GM19099 (cell line): ENCODE data around the gene GOLPH3L.
A peak's percentile ranks its signal among the peaks of the same experiment; 100 is the strongest.

ENCODE experiments used
- POLR2A ChIP-seq: IDR thresholded peaks from 3 replicates; pipeline ENCODE4 v1.6.1; 2011; ENCODE audit warnings: low read depth; ENCODE audit not compliant: insufficient read length; ENCODE audit errors: extremely low read depth

GOLPH3L gene

DNA sequence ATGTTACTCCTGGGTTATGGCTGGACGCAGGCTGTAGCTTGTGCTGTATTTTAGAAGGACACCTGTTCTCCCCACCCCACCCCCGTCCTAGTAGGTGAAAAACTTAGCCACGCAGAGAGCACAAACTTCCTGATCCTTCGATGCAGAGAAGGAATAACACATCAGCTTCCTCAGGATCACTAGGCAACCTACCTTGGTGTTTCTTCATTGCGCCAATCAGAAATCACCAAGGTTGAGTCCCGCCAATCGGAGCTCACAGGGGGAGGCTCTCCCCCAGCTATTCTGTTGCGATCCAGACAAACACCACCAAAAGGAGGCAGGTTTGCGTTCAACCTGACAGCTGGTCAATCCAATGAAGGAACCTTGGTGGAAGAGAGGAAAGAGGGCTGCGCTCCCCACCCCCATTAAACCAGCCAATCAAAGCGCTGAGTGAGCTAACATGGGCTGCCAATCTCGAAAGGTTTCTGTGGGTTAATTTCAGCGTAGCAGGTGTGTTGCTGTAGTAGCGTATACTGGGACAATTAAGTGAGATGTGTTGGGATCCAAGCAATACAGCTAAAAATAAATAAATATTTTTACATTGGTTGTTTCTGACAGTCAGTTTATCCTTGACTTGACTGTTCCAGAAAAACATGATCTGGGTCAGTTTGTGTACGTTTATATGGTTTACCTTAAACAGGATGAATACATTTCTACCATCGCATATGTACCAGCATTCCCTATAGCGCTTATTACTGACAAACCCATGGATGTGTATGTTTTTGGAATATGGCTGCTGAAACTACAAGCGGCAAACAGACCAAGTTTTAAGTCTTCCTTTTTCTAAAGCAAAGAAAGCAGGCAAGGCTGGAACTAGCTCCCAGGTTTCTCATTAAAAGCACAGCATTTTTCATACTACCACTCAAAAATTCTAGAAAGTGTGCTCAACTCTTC lies at the start of gene GOLPH3L:
Gene GOLPH3L (minus strand): TSS at position 160 of the 933 bp plus-strand sequence. CDS start 2,316 bp downstream, outside the sequence.
- TF ChIP-seq POLR2A, result peak; percentile 49

- TF ChIP-seq POLR2A, result no peak
Measured at GRCh38 chr1:150730130-150730721, 33.3 kb upstream of the GOLPH3L start.

GRCh38 chr1:150724336-150724735 lies 27.4 kb upstream of the GOLPH3L start:
- TF ChIP-seq POLR2A, result no peak

DNA sequence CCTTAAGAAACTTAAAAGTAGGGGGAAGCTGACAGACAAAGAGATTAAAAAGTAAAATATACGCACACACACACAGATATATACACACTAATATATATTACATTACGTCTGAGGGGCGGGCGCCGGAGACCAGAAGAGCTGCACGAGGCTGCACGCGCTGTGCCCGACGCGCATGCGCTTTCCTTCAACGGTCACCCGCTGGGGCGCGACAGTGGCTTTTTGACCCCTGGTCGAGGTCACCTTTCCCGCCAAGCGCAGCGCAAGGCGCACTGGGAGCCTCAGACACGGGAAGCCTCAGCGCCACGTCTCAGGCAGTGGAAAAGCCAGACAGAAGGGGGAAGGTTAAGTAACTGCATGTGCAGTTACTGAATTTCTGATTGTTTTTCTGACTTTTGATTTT lies 23.7 kb upstream of the GOLPH3L start, which contains the start of gene HORMAD1:
Gene HORMAD1 (minus strand): TSS at position 193 of the 400 bp plus-strand sequence. CDS start 1,390 bp downstream, outside the sequence.
- TF ChIP-seq POLR2A, result no peak

- no peak for TF ChIP-seq POLR2A
Measured at GRCh38 chr1:150720098-150720497, 23.1 kb upstream of the GOLPH3L start.

DNA sequence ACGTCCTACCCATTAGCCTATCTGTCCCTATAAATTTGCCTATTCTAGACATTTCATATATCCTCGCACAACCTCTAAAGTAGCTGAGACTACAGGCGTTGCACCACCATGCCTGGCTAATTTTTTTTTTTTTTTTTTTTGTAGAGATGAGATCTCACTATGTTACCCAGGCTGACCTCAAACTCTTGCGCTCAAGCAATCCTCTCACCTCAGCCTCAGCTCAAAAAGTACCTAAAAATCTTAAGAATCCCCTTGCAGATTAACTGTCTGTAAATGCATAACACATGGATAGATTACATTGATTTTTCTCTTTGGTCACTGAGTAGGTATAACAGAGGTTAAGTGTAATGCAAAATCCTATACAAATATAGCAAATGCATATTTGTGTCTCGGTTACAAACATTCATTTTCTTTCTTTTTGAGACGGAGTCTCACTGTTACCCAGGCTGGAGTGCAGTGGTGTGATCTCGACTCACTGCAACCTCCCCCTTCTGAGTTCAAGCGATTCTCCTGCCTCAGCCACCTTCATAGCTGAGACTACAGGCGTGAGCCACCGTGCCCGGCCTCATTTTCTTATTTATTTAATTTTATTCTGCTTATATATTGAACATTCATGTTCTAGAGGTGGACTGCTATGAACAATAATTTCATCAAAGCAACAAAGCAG lies 21.4 kb upstream of the GOLPH3L start:
- no peak for TF ChIP-seq POLR2A

DNA sequence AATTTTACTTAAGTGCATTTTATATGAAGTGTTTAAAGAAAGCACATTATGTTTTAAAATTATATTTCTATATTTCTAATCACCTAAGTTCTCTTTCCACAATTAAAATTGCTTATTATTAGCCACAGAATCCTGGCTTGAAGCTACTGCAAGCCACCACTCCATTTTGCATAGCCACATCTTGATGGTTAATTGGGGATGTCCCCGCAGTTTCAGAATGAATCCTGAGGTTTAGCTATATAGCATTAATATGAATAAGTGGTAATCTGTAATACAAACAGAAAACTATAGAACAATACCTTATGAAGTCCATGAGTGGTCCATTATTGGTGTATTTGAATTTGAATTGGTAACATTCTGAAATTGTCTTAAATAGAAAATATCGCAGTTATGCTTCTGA lies 11.6 kb upstream of the GOLPH3L start:
- TF ChIP-seq POLR2A, result no peak

DNA sequence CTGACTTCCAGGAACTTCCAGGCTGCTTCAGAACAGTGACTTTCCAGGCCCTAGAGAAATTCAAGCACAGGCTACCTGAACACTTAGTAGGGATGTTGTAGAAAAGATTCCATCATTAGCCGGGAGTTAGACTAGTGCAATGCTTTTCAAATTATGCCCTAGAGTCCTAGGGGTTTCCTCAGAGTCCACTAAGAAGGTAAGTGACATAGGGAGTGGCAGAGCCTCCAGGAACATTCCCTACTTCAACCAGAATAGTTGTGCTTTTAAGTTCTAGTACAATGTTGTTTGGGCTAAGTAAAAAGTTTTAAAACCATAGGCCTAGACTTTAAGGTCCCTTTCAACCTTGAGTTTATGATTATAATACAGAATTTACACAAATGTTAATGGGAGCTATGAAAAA lies 9.1 kb upstream of the GOLPH3L start:
- TF ChIP-seq POLR2A, result no peak

DNA sequence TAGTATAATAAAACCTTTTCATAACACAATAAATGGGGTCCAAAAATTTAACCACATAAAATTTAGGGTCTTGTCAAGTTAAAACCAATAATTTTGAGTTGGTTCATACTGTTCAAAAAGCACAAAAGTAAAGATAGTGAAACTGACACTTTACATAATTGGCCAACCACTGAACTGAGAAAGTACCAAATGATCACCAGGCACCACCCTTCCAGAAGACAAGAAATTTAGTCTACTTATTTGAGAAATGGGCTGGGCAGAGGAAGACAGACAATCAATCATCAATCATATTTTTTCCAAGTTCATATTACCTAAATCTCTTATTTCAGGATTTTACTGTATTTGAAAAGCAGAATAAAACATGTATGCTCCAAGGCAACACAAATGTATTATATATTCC lies 6.5 kb upstream of the GOLPH3L start:
- TF ChIP-seq POLR2A, result no peak

DNA sequence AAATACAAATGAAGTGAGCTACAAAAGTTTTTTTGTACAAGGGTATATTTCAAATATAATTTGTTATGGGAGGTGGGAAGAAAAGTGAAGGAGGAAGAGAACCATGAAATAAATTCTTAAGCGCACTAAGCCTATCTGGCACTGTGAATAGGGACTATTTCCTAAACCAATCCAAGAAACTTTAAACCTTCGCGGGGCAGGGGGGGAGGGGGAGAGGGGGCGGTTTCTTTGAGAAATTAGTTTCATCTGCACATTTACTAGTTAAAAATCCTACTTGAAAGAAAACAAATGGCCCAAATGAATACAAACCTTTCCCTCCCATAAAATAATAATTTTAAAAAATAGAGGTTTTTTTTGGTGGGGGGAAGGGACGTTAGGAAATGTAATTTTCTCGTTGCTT lies 364 bp downstream of the GOLPH3L start:
- no peak for TF ChIP-seq POLR2A

- no peak for TF ChIP-seq POLR2A
Measured at GRCh38 chr1:150696162-150696561, 792 bp downstream of the GOLPH3L start.

DNA sequence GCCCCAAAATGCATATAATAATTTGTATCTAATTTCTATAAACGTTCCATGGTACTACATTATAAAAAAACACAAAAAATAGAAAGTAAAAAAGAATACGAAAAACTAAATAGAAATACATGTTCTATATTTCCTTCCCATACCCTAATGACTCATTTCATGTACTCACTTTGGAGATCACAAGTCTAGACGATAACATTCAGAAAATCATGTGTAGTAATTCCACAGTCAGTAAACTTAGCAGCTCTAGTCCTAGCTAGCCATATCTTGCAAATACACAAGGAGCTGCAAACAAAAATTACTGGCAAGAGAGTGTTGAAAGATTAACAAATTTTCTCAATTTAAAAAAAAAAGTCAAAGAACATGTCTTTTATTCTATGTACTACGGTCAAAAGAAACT lies 1.4 kb downstream of the GOLPH3L start:
- TF ChIP-seq POLR2A, result no peak

DNA sequence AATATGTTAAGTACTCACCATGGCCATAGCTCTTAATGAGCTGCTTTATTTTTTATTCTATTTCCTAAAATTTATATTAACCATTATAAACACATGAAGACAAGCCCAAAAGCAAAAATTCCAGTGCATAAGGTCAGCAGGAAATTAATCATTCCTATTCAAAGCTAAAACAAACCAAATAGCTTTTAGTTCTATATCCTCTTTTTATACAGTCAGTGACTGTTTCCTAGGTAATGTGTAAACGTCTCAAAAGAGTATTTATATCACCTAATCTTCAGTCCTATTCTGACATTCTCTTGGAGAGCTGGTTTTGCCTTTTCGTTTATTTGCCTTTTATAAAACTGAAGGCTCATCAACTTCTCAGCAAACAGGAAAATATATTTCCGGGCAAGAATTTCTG lies 4.2 kb downstream of the GOLPH3L start:
- no peak for TF ChIP-seq POLR2A

DNA sequence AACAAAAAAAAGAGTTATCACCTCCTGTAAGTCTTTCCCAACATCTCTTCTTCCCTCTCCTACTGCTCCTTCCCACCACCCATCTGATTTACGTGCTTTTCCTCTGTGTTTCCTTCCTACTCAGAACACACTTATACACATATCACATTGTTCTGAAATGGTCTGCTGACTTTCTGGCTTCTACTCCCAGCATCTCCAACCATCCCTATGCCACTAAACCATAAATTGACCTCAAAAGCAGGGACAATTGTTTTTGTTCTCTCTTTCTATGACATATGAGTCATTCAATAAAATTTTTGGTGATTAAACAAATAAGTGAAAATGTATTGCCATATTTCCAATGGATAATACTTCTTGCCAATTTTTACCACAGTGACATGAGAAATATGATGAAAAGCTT lies 8.2 kb downstream of the GOLPH3L start:
- TF ChIP-seq POLR2A, result no peak

DNA sequence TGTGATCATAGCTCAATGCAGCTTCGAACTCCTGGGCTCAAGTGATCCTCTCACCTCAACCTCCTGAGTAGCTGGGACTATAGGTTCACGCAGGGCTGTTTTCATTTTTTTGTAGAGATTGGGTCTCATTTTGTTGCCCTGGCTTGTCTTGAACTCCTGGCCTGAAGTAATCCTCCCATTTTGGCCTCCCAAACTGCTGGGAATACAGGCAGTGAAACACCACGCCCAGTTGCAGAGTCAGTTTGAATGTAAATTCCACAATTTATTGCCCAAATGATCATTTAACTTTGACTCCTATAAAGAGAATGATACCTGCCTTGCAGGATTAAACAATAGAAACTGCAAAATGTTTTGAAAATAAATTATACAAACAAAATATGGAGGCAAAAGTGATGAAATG lies 10.7 kb downstream of the GOLPH3L start:
- TF ChIP-seq POLR2A, result no peak
